ENCODE data around the gene KIAA0930. TPM values are rescaled to one million over a fixed set of nuclear protein-coding genes. Genes with fewer than 3 reads are reported as not detected.

Gene KIAA0930
- polyA plus RNA-seq, 1 of the 3 experiments (the other 2 are of a cell fraction), result 80.8 TPM

- 100% methylated on average over 4 of the region's 9 CpGs for WGBS (ENCODE audit: low lambda C conversion rate)
- Histone ChIP-seq H4K20me1 (ENCODE audit: insufficient read depth) (0 out of 2 replicates have a peak, but pooled peaks cover 6% of the 10 kb centered on the region), H3K27ac (ENCODE audit: low read depth in 2 of 2, low read length in 1 of 2) (no peak overlapping the region), H3K4me3 (ENCODE audit: low read depth in 2 of 2, low read length in 1 of 2) (no peak overlapping the region), H3K27me3 (ENCODE audit: insufficient read depth) (no peaks in the 10 kb centered on the region), H3K9me3 (no peaks in the 10 kb centered on the region), H3K4me1 (ENCODE audit: control insufficient read depth in 1 of 2, insufficient read depth in 2 of 2, low read depth in 1 of 2, low read length in 1 of 2) (no peaks in the 10 kb centered on the region; a peak in 1 of 4 replicates), H3K9me2 (no peaks in the 10 kb centered on the region), H3F3A (replicated peaks; ENCODE audit: insufficient read depth) (peaks cover 4% of the 10 kb centered on the region), H3K4me2 (no peak overlapping the region), H3K36me3 (replicated peaks in 1 of 2; ENCODE audit: control insufficient read depth in 1 of 2, insufficient read depth in 2 of 2, low read length in 1 of 2) (peaks cover 10 to 73% of the 10 kb centered on the region in 2 experiments), H3K9ac (no peak overlapping the region), H2AFZ (ENCODE audit: low read depth) (no peak overlapping the region), H3K79me2 (ENCODE audit: insufficient read depth) (no peaks in the 10 kb centered on the region)
- DNase-seq, result no peak
- POLR2A ChIA-PET, result no interaction called here
- CTCF ChIA-PET, result interaction anchor here (0.8 to 1.3 kb wide), 2 partner anchors 9 to 123 kb away, joined by 3 to 7 read pairs; no protein-coding TSS in a partner anchor
- TF ChIP-seq SMC3 (IDR thresholded peaks at IDR 0.05; ENCODE audit: low read depth, low read length) (no peak), MEF2A (IDR thresholded peaks at IDR 0.05; ENCODE audit: borderline replicate concordance, low read depth) (no peak), EP300 (IDR thresholded peaks at IDR 0.05; ENCODE audit: borderline replicate concordance in 1 of 2, low read depth in 1 of 2, low read length in 1 of 2) (no peak), RFX5 (IDR thresholded peaks at IDR 0.05; ENCODE audit: low read length) (no peak), RXRA (IDR thresholded peaks at IDR 0.05; ENCODE audit: borderline replicate concordance, low read depth) (no peak)
These were observed 40.5 kb downstream of the KIAA0930 start for GRCh38 chr22:45200230-45200629.

- Histone ChIP-seq H3K27me3 (ENCODE audit: insufficient read depth) (no peaks in the 10 kb centered on the region), H3K4me1 (ENCODE audit: control insufficient read depth in 1 of 2, insufficient read depth in 2 of 2, low read depth in 1 of 2, low read length in 1 of 2) (no peaks in the 10 kb centered on the region; a peak in 1 of 4 replicates), H4K20me1 (ENCODE audit: insufficient read depth) (0 out of 2 replicates have a peak, but pooled peaks cover 6% of the 10 kb centered on the region), H3K9me2 (no peaks in the 10 kb centered on the region), H3K9ac (no peak overlapping the region), H3K9me3 (no peaks in the 10 kb centered on the region), H3K4me3 (ENCODE audit: low read depth in 2 of 2, low read length in 1 of 2) (no peak overlapping the region), H3K79me2 (ENCODE audit: insufficient read depth) (no peaks in the 10 kb centered on the region), H3F3A (replicated peaks; ENCODE audit: insufficient read depth) (peaks cover 4% of the 10 kb centered on the region), H3K36me3 (replicated peaks in 1 of 2; ENCODE audit: control insufficient read depth in 1 of 2, insufficient read depth in 2 of 2, low read length in 1 of 2) (peaks cover 7 to 72% of the 10 kb centered on the region in 2 experiments), H3K4me2 (no peak overlapping the region), H3K27ac (ENCODE audit: low read depth in 2 of 2, low read length in 1 of 2) (no peak overlapping the region), H2AFZ (ENCODE audit: low read depth) (no peak overlapping the region)
- peak; percentile 22 for DNase-seq
- ChIA-PET POLR2A (no interaction called here), CTCF (no interaction called here)
- no peak for TF ChIP-seq MXI1 (IDR thresholded peaks at IDR 0.05; ENCODE audit: low read depth, low read length)
- no peak for TF ChIP-seq CHD2 (IDR thresholded peaks at IDR 0.05; ENCODE audit: low read length, partially characterized antibody)
- no peak for TF ChIP-seq SIN3A (IDR thresholded peaks at IDR 0.05; ENCODE audit: borderline replicate concordance, low read depth, low read length)
- TF ChIP-seq FOXM1 (IDR thresholded peaks at IDR 0.05; ENCODE audit: low read depth), result no peak
- no peak for TF ChIP-seq RCOR1 (IDR thresholded peaks at IDR 0.05; ENCODE audit: low read length)
- no peak for TF ChIP-seq MAX (IDR thresholded peaks at IDR 0.05; ENCODE audit: low read depth)
- TF ChIP-seq TAF1 (IDR thresholded peaks at IDR 0.05; ENCODE audit: borderline replicate concordance, low read depth, low read length), result no peak
- no peak for TF ChIP-seq MEF2A (IDR thresholded peaks at IDR 0.05; ENCODE audit: borderline replicate concordance, low read depth)
- WGBS (ENCODE audit: low lambda C conversion rate), result 96% methylated on average over 15 of the region's 16 CpGs
These were observed 41.0 kb downstream of the KIAA0930 start for GRCh38 chr22:45199723-45200122.

GRCh38 chr22:45198463-45198795 is 42.3 kb downstream of the KIAA0930 start:
- H3K9me2 ChIP-seq, result no peaks in the 10 kb centered on the region
- no peak overlapping the region for H3K27ac ChIP-seq (ENCODE audit: low read depth in 2 of 2, low read length in 1 of 2)

More at GRCh38 chr22:45198463-45198795, 42.3 kb downstream of the KIAA0930 start:
- Histone ChIP-seq H3F3A (replicated peaks; ENCODE audit: insufficient read depth) (peaks cover 4% of the 10 kb centered on the region), H4K20me1 (ENCODE audit: insufficient read depth) (0 out of 2 replicates have a peak, but pooled peaks cover 6% of the 10 kb centered on the region), H3K27me3 (ENCODE audit: insufficient read depth) (no peaks in the 10 kb centered on the region), H3K9me3 (no peaks in the 10 kb centered on the region), H3K4me2 (no peak overlapping the region), H3K79me2 (ENCODE audit: insufficient read depth) (no peaks in the 10 kb centered on the region), H3K9ac (no peak overlapping the region), H2AFZ (ENCODE audit: low read depth) (no peak overlapping the region), H3K36me3 (replicated peaks in 1 of 2; ENCODE audit: control insufficient read depth in 1 of 2, insufficient read depth in 2 of 2, low read length in 1 of 2) (peaks cover 5 to 64% of the 10 kb centered on the region in 2 experiments), H3K4me3 (ENCODE audit: low read depth in 2 of 2, low read length in 1 of 2) (no peak overlapping the region), H3K4me1 (ENCODE audit: control insufficient read depth in 1 of 2, insufficient read depth in 2 of 2, low read depth in 1 of 2, low read length in 1 of 2) (no peaks in the 10 kb centered on the region; a peak in 1 of 4 replicates)
- no peak for DNase-seq
- no peak for TF ChIP-seq TAF1 (IDR thresholded peaks at IDR 0.05; ENCODE audit: borderline replicate concordance, low read depth, low read length)
- TF ChIP-seq MEF2A (IDR thresholded peaks at IDR 0.05; ENCODE audit: borderline replicate concordance, low read depth), result no peak
- no peak for TF ChIP-seq PBX3 (IDR thresholded peaks at IDR 0.05)
- no peak for TF ChIP-seq TCF12 (IDR thresholded peaks at IDR 0.05)
- no peak for TF ChIP-seq JUND (IDR thresholded peaks at IDR 0.05)
- WGBS (ENCODE audit: low lambda C conversion rate), result 88% methylated on average over 8 of the region's 9 CpGs
- CTCF ChIA-PET, result interaction anchor here (3.2 kb wide), 1 partner anchor 11 kb away, joined by 13 read pairs; no protein-coding TSS in a partner anchor
- POLR2A ChIA-PET, result no interaction called here
